ENCODE data around the gene MUCL1.
A peak's percentile ranks its signal among the peaks of the same experiment; 100 is the strongest.
"Not testable (repeated sequence)": the region's sequence is repeated elsewhere in the genome, so short reads cannot be mapped to it uniquely, and the experiment has no call there.

Gene MUCL1, protein sequence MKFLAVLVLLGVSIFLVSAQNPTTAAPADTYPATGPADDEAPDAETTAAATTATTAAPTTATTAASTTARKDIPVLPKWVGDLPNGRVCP

DNA sequence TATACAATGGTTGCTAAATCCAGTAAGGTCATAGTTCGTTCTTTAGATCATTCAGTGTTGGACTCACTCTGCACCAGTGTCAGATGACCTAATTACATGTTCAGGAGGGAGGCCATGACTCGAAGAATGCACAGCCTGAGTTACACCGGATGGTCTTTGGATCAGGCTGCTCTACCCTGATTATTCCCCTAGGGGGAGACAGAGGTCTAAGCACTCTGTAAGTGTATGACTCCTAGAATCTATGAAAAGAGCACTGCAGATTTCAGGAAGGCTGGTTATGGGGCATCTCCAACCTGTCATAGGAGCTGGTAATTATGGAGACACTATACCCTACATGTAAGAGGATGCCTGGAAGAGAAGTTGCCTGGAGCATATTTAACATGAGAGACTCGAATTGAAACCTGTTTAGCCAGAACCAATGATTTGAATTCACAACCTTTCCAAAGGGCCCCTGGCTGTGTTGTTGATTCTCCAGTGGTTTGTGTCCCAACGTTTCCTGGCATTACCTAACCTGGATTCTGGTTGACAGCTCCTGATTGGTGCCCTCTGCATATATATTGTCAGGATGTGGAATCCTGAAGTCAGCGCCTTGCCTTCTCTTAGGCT lies at the start of gene MUCL1:
Gene MUCL1 (plus strand): TSS at position 584 of the 606 bp plus-strand sequence. CDS start 67 bp downstream, outside the sequence.
- peak; percentile 83 for DNase-seq (ENCODE audit: low spot score)

GRCh38 chr12:54821676-54822075 lies 32.6 kb upstream of the MUCL1 start:
- no peak for DNase-seq (ENCODE audit: low spot score)

DNA sequence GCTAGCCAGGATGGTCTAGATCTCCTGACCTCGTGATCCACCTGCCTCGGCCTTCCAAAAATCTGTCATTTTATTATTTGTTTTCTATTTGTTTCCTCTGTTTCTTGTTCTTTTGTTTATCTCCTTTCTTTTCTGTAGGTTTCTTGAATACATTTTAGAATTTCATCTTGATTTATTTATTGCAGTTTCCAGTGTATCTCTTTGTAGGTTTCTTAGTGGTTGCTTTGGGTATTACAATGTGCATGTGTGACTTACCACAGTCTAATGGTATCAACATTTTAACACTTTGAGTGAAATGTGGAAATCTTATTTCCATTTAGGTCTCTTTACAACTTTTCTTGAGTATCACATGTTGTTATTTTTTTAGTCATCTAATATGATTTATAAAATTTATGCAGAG lies 29.9 kb upstream of the MUCL1 start:
- peak; percentile 26 for DNase-seq (ENCODE audit: low spot score)

GRCh38 chr12:54829511-54829910 lies 24.8 kb upstream of the MUCL1 start:
- DNase-seq (ENCODE audit: low spot score) = no peak

DNA sequence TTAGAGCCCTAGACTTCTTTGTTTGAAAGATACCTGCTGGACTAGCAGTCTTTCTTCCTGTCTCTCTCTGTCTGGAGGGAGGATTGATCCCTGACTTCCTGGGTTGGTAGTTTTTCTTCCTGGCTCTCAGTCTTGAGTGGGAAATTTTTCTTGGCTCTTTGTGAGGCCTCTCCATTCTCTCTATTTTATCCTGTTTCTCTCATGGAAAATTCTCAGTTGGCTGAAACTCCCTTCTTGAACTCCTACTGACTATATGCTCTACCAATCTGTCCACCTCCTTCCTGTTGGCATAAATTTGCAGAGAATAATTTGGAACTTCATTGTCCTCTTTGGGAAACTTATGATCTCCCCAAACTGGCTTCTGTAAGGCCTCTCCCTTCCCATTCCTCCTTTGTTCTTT lies 24.1 kb upstream of the MUCL1 start:
- no peak for DNase-seq (ENCODE audit: low spot score)

- no peak for DNase-seq (ENCODE audit: low spot score)
Measured at GRCh38 chr12:54831631-54832030, 22.7 kb upstream of the MUCL1 start.

DNA sequence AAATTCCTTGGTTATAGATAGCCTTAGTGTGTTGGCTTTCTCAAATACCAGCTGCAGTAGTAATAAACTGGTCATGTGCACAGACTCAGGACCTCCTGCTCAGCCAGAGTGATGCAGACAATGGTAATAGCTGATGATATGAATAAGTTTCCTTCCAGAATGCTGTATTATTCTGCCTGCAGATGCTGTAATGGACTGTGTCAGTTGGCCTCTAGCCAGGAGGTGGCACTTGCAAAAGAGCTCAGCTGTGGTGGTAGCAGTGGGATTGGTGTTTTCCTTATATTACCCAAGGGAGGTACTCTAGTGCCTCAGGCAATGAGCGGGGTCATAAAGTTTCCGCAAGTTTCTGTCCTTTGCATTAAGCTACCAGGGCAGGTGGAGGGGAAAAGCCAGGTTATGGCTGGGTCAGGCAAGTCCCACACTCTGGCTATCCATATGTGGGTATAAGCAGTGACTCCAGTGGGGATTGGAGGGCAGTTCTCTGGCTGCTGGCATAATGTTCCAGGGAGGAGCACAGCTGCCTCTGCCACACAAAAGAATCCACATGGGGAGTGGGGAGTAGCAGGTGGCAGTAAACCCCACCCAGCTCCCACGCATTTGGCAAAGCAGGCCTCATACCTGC lies 14.0 kb upstream of the MUCL1 start:
- no peak for DNase-seq (ENCODE audit: low spot score)

- DNase-seq (ENCODE audit: low spot score) = no peak
Measured at GRCh38 chr12:54857406-54857805, 3.1 kb downstream of the MUCL1 start.

- no peak for DNase-seq (ENCODE audit: low spot score)
Measured at GRCh38 chr12:54858562-54858961, 4.2 kb downstream of the MUCL1 start.

DNA sequence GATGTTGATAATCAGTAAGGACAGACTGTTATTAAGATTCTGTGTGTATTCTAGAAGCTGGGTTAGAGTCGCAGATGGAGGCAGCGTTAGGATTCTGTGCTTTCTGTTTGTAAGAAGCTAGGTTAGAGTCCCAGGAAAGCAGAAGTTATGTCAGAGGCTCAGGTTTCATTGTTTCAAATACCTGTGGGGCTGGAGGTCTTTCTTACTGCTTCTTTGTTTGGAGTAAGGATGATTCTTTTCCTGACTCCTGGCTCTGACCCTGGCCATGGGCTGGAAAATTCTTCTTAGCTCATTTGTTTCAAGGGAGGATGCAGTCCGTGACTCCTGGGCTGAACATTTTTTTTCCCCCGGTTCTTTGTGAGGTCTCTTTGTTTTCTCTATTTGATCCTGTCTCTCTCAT lies 5.2 kb downstream of the MUCL1 start:
- DNase-seq (ENCODE audit: low spot score) = no peak

DNA sequence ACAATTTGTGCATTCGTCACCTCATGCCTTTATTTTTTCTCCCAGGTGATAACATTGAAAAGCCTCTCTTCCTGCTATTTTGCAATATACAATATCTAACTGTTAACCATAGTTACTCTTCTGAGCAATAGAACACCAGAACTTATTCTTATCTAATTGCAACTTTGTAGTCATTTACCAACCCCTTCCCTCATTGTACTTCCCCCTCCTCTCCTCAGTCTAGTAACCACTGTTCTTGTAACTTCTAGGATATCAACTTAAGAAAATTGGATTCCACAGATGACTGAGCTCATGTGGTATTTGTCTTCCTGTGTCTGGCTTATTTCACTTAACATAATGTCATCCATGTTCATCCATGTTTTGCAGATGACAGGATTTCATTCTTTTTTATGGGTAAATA lies 7.6 kb downstream of the MUCL1 start:
- DNase-seq (ENCODE audit: low spot score) = no peak

DNA sequence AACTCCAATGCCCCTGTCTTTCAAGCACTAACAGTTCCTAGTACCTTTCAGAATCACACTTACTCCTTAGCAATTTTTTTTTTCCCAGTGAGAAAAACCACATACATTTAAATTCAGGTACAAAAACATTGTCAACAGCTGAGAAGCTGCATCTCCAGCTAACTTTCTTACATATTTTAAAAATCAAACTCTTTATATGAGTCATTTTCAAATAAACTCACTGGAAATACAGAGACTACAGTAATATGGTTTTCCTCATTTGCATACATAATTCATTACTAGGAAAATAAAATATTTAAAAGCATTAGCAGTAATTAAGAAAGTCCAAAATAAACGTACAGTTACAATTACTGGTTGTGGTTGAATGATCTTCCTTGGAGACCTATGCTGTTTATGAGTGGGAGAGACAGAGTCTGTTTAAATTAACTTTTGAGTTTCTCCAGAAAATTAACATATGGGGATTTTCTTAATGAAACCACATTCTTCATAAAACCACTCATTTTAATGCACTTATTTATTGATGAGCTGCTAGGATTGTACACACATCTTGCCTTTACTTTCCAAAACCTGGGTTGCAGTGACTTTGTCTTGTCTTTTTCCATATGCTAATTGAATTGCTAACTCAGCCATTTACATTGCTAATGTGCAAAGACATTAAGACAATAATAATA lies 9.8 kb downstream of the MUCL1 start:
- no peak for DNase-seq (ENCODE audit: low spot score)

- DNase-seq (ENCODE audit: low spot score) = no peak
Measured at GRCh38 chr12:54865683-54866324, 11.5 kb downstream of the MUCL1 start.

DNA sequence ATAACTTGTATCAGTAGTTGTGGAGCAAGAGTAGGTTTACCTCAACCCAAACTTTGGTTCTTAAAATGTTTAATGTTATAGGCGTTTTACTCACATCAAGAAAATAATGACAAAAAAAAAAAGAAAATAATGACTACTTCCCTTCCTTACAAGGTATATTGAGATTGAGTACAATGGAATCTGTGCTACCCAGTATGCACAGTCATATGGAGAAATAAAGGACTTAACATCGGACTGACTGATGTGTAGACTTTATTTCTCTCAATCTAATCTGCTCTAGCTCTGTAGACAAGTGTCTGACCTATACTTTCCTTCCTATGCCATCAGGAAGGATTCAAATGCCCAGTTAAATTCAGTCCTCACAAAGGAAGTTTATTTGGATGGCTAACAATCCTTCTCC lies 14.4 kb downstream of the MUCL1 start:
- DNase-seq (ENCODE audit: low spot score) = no peak

DNA sequence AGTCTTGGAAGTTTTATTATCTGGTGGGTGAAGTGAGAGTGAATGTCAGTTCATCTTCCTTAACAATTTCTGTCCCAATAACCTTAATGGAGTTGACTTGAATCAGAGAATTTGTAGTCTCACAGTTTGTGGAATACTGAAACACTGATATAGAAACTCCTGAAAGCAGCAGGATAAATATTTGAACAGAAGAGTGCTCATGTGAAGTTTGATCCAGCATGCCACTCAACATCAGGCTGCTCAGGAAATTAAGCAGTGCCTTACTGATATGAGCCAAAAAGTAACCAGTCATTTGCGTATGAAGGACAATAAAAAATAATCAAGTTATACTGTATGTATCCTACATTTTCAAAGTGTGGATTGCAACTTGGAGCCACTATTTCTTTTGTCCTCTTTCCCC lies 15.7 kb downstream of the MUCL1 start:
- DNase-seq (ENCODE audit: low spot score) = no peak

DNA sequence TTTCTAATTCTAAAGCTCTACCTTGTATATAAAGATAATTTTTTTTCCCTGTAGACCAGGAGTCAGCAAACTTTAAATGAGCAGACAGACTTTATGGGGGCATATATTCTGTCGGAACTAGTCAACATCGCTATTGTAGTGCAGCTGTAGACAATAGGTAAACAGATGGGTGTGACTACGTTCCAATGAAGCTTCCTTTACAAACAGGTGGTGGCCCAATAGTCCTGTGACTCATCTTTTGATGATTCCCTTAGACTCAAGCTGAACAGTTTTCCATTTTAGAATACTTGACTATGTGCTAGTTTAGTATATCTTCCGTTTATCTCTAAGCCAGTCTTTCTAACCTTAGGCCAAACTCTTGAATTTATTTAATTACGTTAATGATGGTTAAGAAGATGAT lies 16.3 kb downstream of the MUCL1 start:
- DNase-seq (ENCODE audit: low spot score) = no peak

DNA sequence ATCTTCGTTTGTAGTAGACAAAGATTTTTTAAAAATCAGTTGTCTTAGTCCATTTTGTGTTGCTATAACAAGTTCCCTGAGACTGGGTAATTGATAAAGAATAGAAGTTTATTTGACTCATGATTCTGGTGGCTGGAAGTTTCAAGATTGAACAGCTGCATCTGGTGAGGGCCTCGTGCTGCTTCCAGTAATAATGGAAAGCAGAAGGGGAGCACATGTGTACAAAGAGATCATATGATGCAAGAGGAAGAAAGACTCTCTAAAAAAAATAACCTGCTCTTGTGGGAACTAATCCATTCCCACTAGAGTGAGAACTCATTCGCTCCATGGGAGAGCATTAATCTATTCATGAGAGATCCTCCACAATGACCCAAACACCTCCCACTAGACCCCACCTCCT lies 24.8 kb downstream of the MUCL1 start:
- peak; percentile 3 for DNase-seq (ENCODE audit: low spot score)

- DNase-seq (ENCODE audit: low spot score) = no peak
Measured at GRCh38 chr12:54879579-54879978, 25.3 kb downstream of the MUCL1 start.

GRCh38 chr12:54882079-54882478 lies 27.8 kb downstream of the MUCL1 start:
- peak; percentile 34 for DNase-seq (ENCODE audit: low spot score)

DNA sequence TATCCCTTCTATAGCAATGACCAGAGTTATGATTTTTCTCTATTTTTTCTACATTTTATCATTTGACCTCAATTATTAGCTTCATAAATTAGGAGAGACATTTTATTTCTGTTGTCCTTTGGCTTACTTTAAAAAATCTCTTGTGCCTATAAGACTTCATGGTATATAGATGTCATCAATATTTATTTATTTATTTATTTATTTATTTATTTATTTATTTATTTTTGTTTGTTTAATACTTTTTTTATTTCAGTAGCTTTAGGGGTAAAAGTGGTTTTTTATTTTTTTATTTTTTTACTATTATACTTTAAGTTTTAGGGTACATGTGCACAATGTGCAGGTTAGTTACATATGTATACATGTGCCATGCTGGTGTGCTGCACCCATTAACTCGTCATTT lies 28.3 kb downstream of the MUCL1 start:
- DNase-seq (ENCODE audit: low spot score) = not testable (repeated sequence)

- DNase-seq (ENCODE audit: low spot score) = not testable (repeated sequence)
Measured at GRCh38 chr12:54888428-54888827, 34.1 kb downstream of the MUCL1 start.

DNA sequence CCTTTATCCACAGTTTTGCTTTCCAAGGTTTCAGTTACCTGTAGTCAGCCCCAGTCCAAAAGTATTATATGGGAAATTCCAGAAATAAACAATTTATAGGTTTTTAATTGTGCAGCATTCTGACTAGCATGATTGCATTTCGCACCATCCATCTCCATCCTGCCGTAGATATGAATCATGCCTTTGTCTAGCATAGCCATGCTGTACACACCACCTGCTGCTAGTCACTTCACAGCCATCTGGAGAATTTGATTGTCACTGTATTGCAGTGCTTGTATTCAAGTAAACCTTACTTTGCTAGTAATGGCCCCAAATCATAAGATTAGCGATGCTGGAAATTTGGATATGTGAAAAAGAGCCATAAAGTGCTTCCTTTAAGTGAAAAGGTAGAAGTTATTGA lies 36.0 kb downstream of the MUCL1 start:
- DNase-seq (ENCODE audit: low spot score) = no peak

All from NAMALWA (cell line).